Posterior cingulate gyrus (tissue), 11 donors: ENCODE results near the gene SLC45A3.
"Not testable (repeated sequence)": the region's sequence is repeated elsewhere in the genome, so short reads cannot be mapped to it uniquely, and the experiment has no call there.

Experiments used
- DNase-seq, 10 donors: peaks; one replicate each; pipeline versions ENCODE4 v3.0.0 to v3.0.0-alpha.2; 2020 to 2021; ENCODE audit warnings: mixed read lengths in 3 of 10
- intact Hi-C: fragments of 100-400 bp; cut with DNase I; formaldehyde crosslinking; loops from one replicate; pipeline ENCODE4 v1.15.1; 2023

The SLC45A3 gene

GRCh38 chr1:205645519-205645918, 34.8 kb downstream of the SLC45A3 start:
- intact Hi-C loops, result no loop called here
- DNase-seq, result no peak

GRCh38 chr1:205642679-205643307, 37.5 kb downstream of the SLC45A3 start:
- DNase-seq, result no peak
- intact Hi-C loops, result no loop called here

- intact Hi-C loops, result no loop called here
- no peak for DNase-seq
These were observed 40.7 kb downstream of the SLC45A3 start for GRCh38 chr1:205639567-205639966.

GRCh38 chr1:205637854-205638468, 42.3 kb downstream of the SLC45A3 start:
- no peak for DNase-seq
- intact Hi-C loops, result no loop called here

DNA sequence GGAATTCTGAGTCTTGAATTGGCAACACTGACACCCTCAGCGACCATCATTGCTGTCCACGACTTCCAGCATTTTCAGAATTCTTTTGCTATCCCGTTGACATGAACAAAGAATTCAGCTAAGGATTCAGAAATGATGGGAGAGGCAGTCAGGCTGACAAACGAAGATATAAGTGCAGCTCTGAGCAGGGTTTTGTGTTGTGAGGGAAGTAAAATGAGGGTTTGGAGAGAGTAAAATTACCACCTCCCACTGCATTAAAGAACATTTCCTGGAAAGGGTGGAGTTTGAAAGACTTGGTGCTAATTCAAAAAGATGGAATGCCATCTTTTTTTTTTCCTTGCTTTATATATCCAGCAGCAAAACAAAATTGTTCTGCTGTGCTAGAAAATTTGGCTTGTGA, 43.6 kb downstream of the SLC45A3 start:
- intact Hi-C loops, result no loop called here
- DNase-seq, result no peak

GRCh38 chr1:205636138-205636530, 44.2 kb downstream of the SLC45A3 start:
- DNase-seq, intact Hi-C loops: not testable (repeated sequence)

DNA sequence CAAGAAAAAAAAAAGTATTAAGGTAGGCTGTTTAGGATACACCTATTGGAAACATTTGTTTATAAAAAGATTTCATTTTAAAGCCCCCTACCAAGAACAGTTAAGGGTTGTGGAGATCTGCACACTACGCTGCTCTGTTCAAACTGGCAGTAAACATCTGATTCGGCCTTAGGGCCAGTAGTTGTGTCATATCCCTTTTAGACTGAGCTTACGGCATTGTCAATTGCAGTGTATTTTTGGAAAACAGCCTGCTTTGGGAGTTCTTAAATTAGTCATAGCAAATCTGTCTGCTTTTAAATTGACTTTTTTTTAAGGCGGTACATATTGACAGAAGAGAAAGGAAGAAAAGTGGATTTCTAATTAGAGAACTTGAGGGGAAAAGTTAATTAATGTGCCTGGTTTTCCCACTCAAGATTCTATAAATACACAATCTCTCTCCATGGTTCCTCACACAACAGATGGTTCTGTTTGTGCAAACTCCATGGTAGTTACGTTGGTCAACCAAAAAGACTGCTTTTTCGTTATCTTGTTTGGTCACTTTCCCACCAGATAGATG, 46.8 kb downstream of the SLC45A3 start:
- no peak for DNase-seq
- intact Hi-C loops, result loop anchor here (5.0 kb wide), 1 partner anchor 106 kb away; no protein-coding TSS in a partner anchor

GRCh38 chr1:205632669-205633169, 47.6 kb downstream of the SLC45A3 start:
- DNase-seq, result no peak
- intact Hi-C loops, result loop anchor here (1.0 to 5.0 kb wide), 2 partner anchors 40 to 105 kb away; no protein-coding TSS in a partner anchor

DNA sequence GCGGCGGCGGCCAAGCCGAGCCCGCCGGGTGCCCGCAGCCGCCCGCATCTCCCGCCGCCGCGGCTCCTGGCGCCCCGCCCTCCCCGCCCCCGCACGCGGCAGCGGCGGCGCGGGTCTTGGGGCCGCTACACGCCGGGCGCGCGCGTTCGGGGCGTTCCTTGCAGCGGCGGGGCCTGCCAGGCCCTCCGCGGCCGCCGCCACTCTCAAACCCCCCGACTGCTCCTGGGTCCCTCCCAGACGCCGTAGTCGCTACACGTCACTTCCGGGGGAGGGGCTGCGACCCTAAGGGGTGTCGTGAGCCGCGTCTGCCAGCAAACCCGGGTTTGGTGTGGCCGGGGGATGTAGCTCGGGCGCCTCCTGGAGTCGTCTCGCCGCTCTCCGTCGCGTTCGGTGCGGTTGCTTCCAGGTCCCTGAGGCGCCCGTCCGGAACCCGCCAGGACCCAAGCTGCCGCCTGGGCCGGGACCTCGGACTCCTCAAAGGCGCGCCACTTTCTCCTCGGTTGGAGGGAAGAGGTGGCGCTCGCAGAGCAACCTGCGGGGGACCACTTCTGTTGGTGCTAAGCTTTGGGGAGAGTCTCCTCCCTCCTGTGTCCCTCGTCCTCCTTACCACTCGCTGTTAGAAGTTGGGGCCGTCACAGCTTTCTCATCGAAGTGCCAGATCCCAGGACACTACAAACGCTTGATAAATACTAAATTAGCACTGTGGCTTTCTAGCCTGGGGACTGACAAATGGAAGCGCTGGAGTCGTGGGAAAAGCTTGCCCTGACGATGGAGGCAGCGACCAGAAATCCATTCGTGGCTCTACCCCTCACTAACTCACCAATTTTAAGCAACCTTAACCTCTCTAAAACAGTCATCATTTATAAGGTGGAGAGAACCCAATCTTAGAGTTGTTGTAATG, 48.3 kb downstream of the SLC45A3 start, which contains the start of gene ELK4:
TSS of gene ELK4 (minus strand) at position 244 of the 901 bp plus-strand sequence. CDS start 8,129 bp downstream, outside the sequence.
- intact Hi-C loops, result loop anchor here (1.0 to 5.0 kb wide), 2 partner anchors 40 to 105 kb away; no protein-coding TSS in a partner anchor
- DNase-seq, result peak; percentile 97 to 100 (median 99)

DNA sequence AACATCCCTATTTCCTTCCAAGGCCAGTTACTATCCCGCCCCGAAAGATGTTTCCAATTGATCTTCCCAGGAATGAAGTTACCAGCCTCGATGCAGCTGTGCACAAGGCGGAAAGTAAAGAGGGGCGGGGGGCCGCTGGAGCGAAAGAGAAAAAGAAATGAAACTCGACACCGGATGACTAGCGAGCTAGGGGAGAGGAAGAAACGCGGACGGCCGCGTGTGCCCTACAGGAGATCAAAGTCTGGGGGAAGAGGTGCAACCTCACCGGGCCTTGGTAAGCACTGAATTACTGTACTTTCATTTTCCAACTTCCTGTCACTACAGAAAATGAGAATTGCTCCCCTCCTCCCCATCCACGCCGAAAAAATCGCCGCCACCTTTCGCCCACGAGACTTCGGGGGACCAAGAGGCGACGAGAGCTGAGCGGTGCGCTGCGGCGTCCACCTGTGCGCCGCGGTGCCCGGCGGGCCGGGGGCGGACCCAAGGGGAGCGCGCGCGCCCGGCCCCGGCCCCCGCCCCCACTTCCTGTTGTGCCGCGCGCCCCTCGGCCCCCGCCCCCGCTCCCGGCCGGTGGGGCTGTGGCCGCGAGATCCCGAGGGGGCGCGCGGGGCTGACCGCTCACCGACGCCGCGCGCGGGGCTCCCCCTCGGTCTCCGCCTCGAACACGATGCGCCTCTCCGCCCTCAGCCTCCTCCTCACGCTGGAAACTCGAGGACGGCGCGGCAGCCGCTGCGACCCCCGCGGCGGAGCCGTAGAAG, 49.1 kb downstream of the SLC45A3 start:
- DNase-seq, result peak in 9 of 10 donors; percentile 16 to 88 (median 32)
- intact Hi-C loops, result loop anchor here (5.0 kb wide), 1 partner anchor 104 kb away; no protein-coding TSS in a partner anchor

GRCh38 chr1:205630651-205631009, 49.7 kb downstream of the SLC45A3 start:
- intact Hi-C loops, result loop anchor here (5.0 kb wide), 1 partner anchor 103 kb away; no protein-coding TSS in a partner anchor
- no peak for DNase-seq

GRCh38 chr1:205630241-205630640, 50.1 kb downstream of the SLC45A3 start:
- DNase-seq, result no peak
- intact Hi-C loops, result loop anchor here (5.0 kb wide), 1 partner anchor 103 kb away; no protein-coding TSS in a partner anchor

DNA sequence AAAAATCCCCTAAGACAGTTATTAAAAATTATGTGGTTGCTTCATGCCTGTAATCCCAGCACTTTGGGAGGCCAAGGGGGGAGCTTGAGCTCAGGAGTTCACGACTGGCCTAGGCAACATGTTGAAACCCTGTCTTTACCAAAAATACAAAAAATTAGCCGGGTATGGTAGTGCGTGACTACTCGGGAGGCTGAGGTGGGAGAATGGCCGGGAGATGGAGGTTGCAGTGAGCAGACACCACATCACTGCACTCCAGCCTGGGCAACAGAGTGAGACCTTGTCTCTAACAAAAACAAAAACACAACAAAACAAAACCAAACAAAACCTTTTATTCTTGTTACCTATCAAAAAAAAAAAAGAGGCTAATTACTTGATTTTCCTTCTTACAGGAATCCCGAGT, 50.6 kb downstream of the SLC45A3 start:
- no peak for DNase-seq
- intact Hi-C loops, result loop anchor here (5.0 kb wide), 1 partner anchor 102 kb away; no protein-coding TSS in a partner anchor

GRCh38 chr1:205627956-205628355, 52.4 kb downstream of the SLC45A3 start:
- intact Hi-C loops, result no loop called here
- no peak for DNase-seq

- DNase-seq, result no peak
- intact Hi-C loops, result no loop called here
These were observed 54.1 kb downstream of the SLC45A3 start for GRCh38 chr1:205626216-205626615.

DNA sequence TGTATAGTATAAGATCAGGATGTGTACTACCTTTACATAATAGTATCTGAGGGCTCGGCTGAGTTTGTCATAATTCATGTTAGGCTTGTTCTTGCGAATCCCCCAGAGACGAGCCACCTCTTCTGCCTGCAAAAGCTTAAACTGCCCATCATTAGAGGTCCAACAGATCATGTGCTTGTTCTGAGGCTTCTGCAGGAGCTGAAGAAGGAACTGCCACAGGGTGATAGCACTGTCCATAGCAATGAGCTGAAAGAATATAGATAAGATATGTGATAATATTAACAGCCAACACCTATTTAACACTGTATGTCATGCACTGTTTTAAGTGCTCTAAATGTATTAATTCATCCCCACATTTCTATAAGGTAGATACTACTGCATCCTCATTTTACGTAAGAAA, 56.7 kb downstream of the SLC45A3 start:
- intact Hi-C loops, result no loop called here
- no peak for DNase-seq

DNA sequence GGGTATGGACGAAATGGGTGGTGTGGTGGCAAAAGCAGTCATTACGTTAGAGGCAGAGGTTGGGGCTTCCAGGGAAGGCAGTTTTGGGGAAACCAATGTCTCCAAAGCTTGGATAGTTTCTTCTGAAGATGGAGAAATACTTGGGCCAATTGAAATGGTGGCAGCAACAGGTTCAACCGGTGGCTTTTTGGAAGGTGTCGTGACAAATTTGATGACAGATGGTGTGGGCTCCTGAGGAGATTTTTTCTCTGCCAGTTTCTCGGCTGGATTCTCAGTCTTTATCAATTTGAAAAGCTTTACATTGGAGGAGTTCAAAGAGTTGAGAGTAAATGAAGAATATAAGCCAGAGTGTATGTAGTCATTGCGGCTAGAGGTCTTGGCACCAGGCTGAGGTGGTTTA, 60.0 kb downstream of the SLC45A3 start:
- intact Hi-C loops, result no loop called here
- DNase-seq, result no peak

- intact Hi-C loops, result no loop called here
- DNase-seq, result no peak
These were observed 60.9 kb downstream of the SLC45A3 start for GRCh38 chr1:205619376-205619775.

DNA sequence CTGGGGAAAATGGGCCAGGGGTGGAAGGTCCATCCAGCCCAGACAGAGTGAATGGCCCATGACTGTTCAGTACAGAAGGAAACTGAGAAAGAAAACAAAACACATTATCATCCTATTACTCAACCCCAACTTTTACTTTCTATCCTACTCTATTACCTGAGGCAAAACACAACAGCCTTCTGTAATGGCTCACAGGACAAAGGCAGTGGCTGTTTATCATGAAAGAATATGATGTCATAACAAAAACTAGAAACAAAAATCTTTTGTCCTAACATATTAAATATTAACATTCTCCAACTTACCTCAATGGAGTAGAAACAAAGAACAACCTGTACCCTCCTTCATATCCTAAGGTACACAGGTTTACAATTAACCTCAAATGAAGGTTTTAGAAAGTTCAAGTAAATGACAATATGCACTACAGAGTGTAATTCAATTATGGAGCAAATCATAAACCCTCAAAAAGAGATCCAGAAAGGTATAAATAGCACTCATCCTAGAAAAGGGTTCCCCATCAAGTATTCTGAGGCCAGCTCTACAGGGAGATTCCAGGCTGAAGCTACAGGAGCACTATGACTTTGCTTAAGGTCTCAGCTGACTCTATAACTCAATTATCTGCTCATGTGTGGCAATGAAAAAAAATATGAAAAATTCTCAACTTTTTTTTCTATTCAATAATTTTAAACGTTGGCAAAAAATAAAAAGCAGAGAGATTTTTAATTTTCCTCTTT, 63.6 kb downstream of the SLC45A3 start:
- no peak for DNase-seq

More for the DNA sequence above, 63.6 kb downstream of the SLC45A3 start:
- intact Hi-C loops, result no loop called here
